ENCODE data around the gene NHLRC1. TPM values are rescaled to one million over a fixed set of nuclear protein-coding genes. Genes with fewer than 3 reads are reported as not detected.

Gene NHLRC1
- total RNA-seq, 1 donor from 2014 or later, result 2.4 TPM

DNA sequence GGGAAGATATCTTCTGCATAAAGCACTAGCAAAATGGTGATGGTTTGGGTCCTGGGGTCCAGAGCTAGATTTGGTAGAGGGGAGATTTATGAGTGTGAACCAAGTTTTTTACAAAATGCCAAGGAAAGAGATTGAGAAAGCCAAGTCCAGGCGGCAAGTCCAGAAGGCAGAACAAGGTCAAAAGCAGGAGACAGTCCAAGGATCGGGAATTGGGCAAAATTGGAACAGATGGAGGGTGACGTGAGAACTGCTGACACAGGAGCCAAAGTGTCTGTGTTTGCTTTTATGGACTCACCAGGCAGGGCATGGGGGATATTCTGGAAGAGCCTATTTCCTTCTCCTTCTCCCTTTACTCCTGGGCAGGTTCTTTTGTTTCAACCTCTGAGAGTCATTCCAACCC lies 4.1 kb downstream of the NHLRC1 start:
- DNase-seq (no peak), ATAC-seq (no peak)
- H3K4me3 ChIP-seq, result no peak overlapping the region
- H3K27me3 ChIP-seq (ENCODE audit: low read depth), result no peaks in the 10 kb centered on the region
- H3K27ac ChIP-seq, result no peak overlapping the region
- peaks cover 19% of the 10 kb centered on the region for H3K4me1 ChIP-seq
- H3K36me3 ChIP-seq, result no peaks in the 10 kb centered on the region
- H3K9me3 ChIP-seq, result no peaks in the 10 kb centered on the region
- intact Hi-C loops (cut with DNase I), result no loop called here
- TF ChIP-seq, protein P1, sequence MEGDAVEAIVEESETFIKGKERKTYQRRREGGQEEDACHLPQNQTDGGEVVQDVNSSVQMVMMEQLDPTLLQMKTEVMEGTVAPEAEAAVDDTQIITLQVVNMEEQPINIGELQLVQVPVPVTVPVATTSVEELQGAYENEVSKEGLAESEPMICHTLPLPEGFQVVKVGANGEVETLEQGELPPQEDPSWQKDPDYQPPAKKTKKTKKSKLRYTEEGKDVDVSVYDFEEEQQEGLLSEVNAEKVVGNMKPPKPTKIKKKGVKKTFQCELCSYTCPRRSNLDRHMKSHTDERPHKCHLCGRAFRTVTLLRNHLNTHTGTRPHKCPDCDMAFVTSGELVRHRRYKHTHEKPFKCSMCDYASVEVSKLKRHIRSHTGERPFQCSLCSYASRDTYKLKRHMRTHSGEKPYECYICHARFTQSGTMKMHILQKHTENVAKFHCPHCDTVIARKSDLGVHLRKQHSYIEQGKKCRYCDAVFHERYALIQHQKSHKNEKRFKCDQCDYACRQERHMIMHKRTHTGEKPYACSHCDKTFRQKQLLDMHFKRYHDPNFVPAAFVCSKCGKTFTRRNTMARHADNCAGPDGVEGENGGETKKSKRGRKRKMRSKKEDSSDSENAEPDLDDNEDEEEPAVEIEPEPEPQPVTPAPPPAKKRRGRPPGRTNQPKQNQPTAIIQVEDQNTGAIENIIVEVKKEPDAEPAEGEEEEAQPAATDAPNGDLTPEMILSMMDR (IDR thresholded peaks at IDR 0.05), result no peak

DNA sequence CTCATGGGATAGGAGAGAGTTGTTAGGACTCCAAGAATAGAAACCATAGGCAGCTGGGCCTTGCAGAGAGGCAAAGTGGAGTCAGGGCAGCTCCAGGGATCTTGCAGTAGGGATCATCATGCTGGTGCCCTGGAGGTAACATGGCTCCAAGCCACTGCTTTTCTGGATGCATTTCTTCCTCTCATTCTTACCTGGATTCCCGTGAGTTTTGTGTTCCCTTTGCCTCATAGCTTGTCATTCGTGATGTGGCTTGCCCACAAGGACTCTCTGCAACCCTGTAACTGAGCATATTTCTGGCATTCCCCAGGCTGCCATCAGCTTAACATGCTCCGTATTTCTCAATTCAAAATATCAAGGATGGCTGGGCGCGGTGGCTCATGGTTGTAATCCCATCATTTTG lies 5.3 kb downstream of the NHLRC1 start:
- H3K27ac ChIP-seq, result no peak overlapping the region
- H3K4me3 ChIP-seq, result no peak overlapping the region
- intact Hi-C loops (cut with DNase I), result no loop called here
- peaks cover 7% of the 10 kb centered on the region for H3K4me1 ChIP-seq
- H3K9me3 ChIP-seq, result no peaks in the 10 kb centered on the region
- TF ChIP-seq, protein P1 (IDR thresholded peaks at IDR 0.05), result no peak
- no peak for DNase-seq
- H3K36me3 ChIP-seq, result no peaks in the 10 kb centered on the region
- H3K27me3 ChIP-seq (ENCODE audit: low read depth), result no peaks in the 10 kb centered on the region
- ATAC-seq, result no peak

DNA sequence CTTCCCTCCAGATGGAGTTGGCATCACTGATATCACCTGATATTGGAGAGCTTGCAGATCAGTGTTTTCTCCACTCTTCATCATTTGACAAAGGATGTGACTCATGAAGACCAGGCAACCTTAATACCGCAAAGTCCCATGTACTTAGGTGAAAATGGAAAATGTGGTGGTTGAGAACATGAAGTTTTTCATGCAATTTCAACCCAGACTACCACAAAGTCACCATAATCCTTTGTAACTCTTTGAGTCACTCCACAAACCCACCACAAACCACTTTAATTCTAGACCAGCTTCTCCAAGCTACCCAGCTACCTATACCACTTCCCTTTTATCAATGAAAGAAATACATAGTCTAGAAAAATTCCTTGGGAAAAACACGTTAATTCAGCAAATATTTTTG lies 7.1 kb downstream of the NHLRC1 start:
- intact Hi-C loops (cut with DNase I), result no loop called here
- H3K27me3 ChIP-seq (ENCODE audit: low read depth), result no peaks in the 10 kb centered on the region
- DNase-seq (no peak), ATAC-seq (no peak)
- H3K4me1 ChIP-seq, result no peaks in the 10 kb centered on the region
- no peak overlapping the region for H3K4me3 ChIP-seq
- H3K9me3 ChIP-seq, result no peaks in the 10 kb centered on the region
- H3K27ac ChIP-seq, result no peak overlapping the region
- no peaks in the 10 kb centered on the region for H3K36me3 ChIP-seq
- TF ChIP-seq, protein P1 (IDR thresholded peaks at IDR 0.05), result no peak

DNA sequence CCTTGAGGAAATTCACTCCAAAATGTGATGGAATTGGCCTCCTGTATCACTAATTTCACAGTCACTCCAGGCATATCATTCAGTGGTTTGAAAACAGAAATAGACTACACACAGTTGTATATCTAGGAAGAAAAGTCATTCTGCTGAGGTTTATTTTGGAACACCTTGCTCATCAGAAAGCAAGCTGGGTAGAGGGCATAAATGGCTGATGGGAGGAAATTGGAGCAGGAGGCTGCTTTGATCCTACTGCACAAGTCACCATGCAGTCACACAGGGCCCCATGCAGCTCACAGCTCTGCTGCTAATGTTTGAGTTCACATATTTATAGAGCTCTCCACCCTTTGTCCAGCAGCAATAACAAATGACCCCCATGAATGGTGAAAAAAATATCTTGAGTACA lies 12.3 kb downstream of the NHLRC1 start:
- intact Hi-C loops (cut with DNase I), result no loop called here
- TF ChIP-seq, protein P1 (IDR thresholded peaks at IDR 0.05), result no peak
- H3K4me1 ChIP-seq, result no peaks in the 10 kb centered on the region
- H3K9me3 ChIP-seq, result peaks cover 10% of the 10 kb centered on the region
- no peaks in the 10 kb centered on the region for H3K27me3 ChIP-seq (ENCODE audit: low read depth)
- no peak for ATAC-seq
- H3K27ac ChIP-seq, result no peak overlapping the region
- DNase-seq, result no peak
- no peak overlapping the region for H3K4me3 ChIP-seq
- no peaks in the 10 kb centered on the region for H3K36me3 ChIP-seq

DNA sequence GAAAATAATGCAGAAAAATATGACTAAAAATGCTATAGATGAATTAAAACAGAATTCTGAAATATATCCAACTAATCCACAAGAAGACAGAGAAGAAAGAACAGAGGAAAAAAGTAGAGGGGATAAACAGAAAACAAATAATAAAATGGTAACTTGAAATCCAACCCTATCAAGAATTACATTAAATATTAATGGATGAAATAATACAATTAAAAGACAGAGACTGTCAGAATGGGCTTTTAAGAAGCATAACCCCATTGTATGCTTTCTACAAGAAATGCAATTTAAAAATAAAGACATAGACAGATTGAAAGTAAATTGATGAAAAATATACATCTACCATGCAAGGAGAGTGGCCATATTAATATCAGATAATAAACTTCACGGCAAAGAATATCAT lies 15.4 kb downstream of the NHLRC1 start:
- Histone ChIP-seq H3K27ac (no peak overlapping the region), H3K36me3 (no peaks in the 10 kb centered on the region), H3K9me3 (peaks cover 10% of the 10 kb centered on the region), H3K4me1 (no peaks in the 10 kb centered on the region), H3K27me3 (ENCODE audit: low read depth) (no peaks in the 10 kb centered on the region), H3K4me3 (no peak overlapping the region)
- intact Hi-C loops (cut with DNase I), result no loop called here
- DNase-seq (no peak), ATAC-seq (no peak)
- TF ChIP-seq, protein P1 (IDR thresholded peaks at IDR 0.05), result no peak
